Liver (tissue), 3 donors: ENCODE measurements around the gene LMTK2.

Source experiments
- ATF3 ChIP-seq: IDR thresholded peaks from 2 replicates; pipeline ENCODE4 v1.6.1; 2016; ENCODE audit warnings: antibody characterized with exemption
- CTCF ChIP-seq: fragments of 150-350 bp; IDR thresholded peaks from 2 replicates; pipeline ENCODE4 v1.5.1; 2017; ENCODE audit warnings: improper control_type of control experiment, low read depth, low read length; ENCODE audit not compliant: missing input control
- GABPA ChIP-seq, 2 donors: IDR thresholded peaks in 1 of 2; conservative IDR thresholded peaks in 1 of 2; 2 replicates each; pipeline ENCODE4 v1.6.1; 2016; ENCODE audit warnings: antibody characterized with exemption in 2 of 2, mild to moderate bottlenecking in 1 of 2, moderate library complexity in 1 of 2
- HNF4G ChIP-seq: IDR thresholded peaks from 2 replicates; pipeline ENCODE4 v1.6.1; 2016; ENCODE audit warnings: antibody characterized with exemption
- JUND ChIP-seq, 2 donors: IDR thresholded peaks; 2 replicates each; pipeline ENCODE4 v1.6.1; 2016; ENCODE audit warnings: antibody characterized with exemption in 2 of 2
- MAX ChIP-seq: IDR thresholded peaks from 2 replicates; pipeline ENCODE4 v1.6.1; 2016; ENCODE audit warnings: antibody characterized with exemption
- RAD21 ChIP-seq, 2 donors: IDR thresholded peaks; 2 replicates each; pipeline ENCODE4 v1.6.1; 2016; ENCODE audit warnings: antibody characterized with exemption in 2 of 2, mild to moderate bottlenecking in 2 of 2
- REST ChIP-seq: IDR thresholded peaks from 2 replicates; pipeline ENCODE4 v1.6.1; 2016; ENCODE audit warnings: antibody characterized with exemption, mild to moderate bottlenecking
- RXRA ChIP-seq, 2 donors: IDR thresholded peaks; 2 replicates each; pipeline ENCODE4 v1.6.1; 2017 to 2018; ENCODE audit warnings: antibody characterized with exemption in 2 of 2, mild to moderate bottlenecking in 1 of 2
- TAF1 ChIP-seq: conservative IDR thresholded peaks from 2 replicates; pipeline ENCODE4 v1.6.1; 2016; ENCODE audit warnings: antibody characterized with exemption, mild to moderate bottlenecking
- YY1 ChIP-seq: IDR thresholded peaks from 2 replicates; pipeline ENCODE4 v1.6.1; 2016; ENCODE audit warnings: antibody characterized with exemption, mild to moderate bottlenecking
- ZBTB33 ChIP-seq: IDR thresholded peaks from 2 replicates; pipeline ENCODE4 v1.6.1; 2016; ENCODE audit warnings: antibody characterized with exemption
- donor health status: healthy.
- donor health status: healthy.

- TF ChIP-seq TAF1: no peak
- no peak for TF ChIP-seq REST
- TF ChIP-seq ATF3: no peak
- TF ChIP-seq GABPA (IDR thresholded peaks at IDR 0.05 in 1 of 2, conservative IDR thresholded peaks at IDR 0.05 in 1 of 2): no peak
- TF ChIP-seq CTCF: no peak
- TF ChIP-seq RXRA (IDR thresholded peaks at IDR 0.05): no peak
- TF ChIP-seq JUND (IDR thresholded peaks at IDR 0.05): no peak
- TF ChIP-seq YY1: no peak
- no peak for TF ChIP-seq MAX
- no peak for TF ChIP-seq HNF4G
- TF ChIP-seq RAD21 (IDR thresholded peaks at IDR 0.05): no peak
- TF ChIP-seq ZBTB33: no peak
Measured at GRCh38 chr7:98136423-98136822, 29.8 kb downstream of the LMTK2 start.
